NCI-H2107 (cell line): Measurements from ENCODE around the gene AP1S1.
"Not testable (repeated sequence)": the region's sequence is repeated elsewhere in the genome, so short reads cannot be mapped to it uniquely, and the experiment has no call there.

ENCODE experiments used
- DNase-seq: peaks from one replicate; lab custom pipeline; 2025; lab: John Stamatoyannopoulos, UW

The AP1S1 gene

DNA sequence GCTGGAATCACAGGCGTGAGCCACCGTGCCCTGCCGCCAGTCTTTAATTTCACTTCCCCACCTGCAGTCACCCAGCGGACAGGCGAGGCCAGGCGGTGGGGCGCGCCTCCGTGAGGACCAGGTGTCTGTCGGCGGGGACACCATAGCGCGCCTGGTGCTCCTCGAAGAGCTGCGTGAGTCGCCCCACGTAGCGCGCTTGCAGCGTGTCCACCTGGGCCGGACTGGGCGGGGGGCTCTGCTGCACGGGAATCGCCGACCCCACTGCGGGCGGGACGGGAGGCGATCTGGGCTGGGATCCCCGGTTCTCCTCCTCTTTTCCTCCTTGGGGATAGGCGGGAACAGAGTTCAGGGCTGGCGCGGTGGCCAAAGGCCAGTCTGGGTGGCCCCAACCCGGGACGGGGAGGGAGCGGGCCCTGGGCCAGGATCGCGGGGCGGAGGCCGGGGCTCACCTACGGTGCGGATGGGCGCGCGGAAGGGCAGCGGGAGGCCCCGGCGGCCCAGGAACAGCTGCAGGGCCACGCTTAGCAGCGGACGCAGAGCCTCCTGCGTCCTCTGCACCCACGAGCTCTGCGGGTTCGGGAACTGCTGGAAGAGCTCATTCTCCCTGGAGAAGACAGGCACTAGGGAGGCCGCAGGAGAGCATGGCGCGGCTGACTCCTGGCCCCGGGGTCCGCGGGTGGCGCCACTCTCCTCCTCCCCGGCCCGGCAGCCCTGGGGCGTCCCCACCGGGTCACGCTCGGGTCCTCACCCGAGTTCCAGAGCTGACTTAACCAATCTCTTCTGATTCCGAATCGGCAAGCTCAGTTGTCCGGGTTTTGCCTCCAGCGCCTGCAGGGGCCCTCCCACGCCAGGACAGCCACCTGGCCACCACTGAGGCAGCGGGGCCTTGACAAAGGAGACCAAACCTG is 47.7 kb downstream of the AP1S1 start:
- no peak for DNase-seq

DNA sequence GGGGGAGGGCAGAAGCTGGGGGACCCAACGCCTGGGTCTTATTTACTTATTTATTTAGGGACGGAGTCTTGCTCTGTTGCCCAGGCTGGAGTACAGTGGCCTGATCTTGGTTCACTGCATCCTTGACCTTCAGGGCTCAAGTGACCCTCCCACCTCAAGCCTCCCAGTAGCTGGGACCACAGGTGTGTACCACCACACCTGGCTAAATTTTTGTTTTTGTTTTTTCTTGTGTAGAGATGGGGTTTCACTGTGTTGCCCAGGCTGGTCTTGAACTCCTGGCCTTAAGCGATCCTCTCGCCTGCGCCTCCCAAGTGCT is 48.3 kb downstream of the AP1S1 start:
- DNase-seq: no peak

DNA sequence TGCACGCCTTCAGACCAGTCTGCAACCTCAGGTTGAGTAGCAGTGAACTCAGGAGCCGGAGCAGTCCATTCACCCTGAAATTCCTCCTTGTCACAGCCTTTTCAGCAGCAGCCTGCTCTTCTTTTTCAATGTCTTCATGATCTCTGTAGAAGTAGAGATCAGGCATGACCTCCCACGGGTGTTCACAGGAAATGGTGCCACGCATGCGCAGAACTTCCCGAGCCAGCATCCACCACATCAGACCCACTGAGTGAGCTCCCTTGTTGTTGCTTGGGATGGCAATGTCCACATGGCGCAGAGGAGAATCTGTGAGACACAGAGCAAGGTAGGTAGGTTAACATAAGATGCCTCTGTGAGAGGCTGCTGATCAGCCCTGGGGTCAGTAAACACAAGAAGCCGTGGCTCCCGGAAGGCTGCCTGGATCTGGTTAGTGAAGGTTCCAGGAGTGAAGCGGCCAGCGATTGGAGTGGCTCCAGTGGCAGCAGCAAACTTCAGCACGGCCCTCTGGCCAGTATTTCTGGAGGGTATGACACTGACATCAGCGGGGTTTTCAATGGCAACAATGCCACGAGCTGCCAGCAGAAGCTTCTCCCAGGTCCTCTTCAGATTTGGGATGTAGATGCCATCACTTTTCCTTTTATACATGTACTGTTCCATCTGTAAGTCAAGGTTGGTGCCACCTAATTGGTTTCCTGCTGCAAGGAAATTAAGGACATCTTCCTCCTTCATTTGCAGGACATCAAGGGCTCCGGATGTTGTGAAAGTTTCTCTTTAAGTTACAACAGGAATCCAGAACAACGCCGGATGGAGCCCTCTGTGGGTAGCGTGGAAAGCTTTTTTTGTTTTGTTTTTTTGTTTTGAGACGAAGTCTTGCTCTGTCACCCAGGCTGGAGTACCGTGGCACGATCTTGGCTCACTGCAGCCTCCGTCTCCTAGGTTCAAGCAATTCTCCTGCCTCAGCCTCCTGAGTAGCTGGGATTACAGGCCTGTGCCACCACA is 49.8 kb downstream of the AP1S1 start:
- not testable (repeated sequence) for DNase-seq

DNA sequence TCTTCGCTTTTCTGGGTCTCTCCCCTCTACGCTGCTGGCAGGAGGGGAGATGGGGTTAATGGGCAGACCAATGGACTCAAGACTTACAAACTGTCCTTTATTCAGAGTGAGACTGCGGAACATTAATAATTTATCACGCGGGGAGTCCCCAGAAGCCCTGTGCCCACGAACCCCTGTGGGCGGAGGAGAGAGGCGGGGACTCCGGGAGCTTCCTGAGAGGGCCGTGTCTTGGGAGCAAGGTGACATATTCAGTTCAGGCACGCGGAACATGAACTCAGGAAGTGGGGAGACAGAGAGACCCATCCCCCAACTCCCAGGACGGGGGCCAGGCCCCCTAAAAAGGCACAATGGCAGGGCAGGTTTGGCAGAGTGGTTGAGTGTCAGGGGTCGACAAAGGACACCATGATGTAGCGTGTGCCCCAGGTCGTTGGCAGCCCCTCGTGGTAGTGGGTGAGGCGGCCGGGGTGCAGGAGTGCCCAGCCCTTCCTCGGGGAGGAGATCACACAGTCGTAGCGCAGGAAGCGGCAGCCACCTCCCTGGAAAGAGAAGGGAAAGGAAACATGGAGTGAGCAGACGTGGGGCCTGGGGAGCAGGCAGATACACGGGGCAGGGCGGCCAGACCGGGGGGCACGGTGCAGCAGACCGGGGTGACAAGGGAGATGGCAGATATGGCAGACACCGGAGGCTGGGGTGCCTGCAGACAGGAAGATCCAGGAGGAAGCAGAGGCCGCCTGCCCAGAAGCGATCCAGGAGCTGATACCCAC is 51.8 kb downstream of the AP1S1 start:
- DNase-seq: no peak

DNA sequence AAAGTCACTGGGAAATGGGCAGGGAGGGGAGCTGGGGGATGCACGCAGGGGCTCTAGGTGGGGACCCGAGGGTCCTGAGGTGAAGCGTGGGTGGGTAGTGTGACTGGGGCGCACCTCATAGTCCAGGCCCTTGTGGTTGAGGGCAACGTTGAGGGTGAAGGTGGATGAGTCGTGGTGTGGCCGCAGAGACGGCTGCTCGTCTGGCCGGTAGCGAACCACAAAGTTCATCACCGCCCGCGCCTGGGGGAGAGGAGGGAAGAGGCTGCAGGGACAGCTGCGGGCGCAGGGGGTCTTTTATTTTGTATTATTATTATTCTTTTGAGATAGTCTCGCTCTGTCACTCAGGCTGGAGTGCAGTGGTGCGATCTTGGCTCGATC is 52.4 kb downstream of the AP1S1 start:
- no peak for DNase-seq

DNA sequence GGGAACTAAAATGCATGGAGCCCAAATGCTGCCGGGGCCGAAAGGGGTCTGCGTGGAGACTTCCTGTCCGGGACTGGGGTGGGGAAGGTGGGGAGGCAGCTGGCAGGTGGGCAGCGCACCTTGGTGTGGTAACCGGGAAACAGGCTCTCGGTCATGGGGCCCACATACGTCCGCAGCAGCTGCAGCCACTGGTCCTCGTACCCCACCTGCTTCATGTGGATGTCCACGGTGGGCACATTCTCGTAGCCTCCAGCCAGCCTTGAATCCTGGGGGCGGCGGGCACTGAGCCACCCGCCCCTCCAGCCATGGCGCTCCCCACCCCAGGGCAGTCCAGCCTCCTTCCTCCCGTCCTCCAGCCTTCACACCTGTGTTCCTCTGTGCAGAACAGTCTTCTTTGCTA is 53.2 kb downstream of the AP1S1 start:
- DNase-seq: no peak

DNA sequence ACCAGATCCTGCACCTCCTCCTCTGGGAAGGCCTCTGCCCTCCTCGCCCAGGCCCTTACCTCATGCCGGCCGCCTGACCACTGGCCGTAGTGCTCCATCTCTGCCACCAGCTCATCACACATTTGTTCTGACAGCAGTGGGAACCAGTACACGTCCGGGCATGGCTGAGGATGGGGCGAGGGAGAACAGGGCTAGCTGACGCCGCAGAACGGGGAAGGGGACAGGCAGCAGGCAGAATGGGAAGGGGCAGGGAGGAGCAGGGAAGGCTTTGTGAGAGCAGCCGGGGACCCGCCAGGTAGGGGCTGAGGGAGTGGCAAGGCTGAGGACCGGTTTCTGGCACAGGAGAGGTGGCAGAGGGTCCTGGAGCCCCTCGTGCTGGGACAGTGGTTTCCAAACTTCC is 54.5 kb downstream of the AP1S1 start:
- no peak for DNase-seq

DNA sequence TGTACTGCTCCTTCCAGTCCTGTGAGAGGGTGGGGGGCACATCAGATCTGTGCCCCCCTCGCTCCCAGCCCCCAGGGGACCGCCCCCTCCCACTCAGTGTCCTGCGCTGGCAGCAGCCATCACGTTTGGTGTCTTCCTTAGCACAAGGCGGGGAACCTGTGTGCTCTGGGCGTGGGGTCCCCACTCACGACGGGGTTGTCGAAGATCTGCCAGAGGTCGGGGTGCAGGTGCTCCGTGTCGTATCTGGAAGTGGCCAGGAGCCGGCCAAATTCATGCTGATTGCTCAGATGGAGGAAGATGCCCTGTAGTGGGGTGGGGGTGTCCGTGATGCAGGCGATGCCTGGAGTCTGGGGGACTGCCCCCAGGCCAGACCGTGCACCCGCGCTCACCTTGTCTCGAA is 55.9 kb downstream of the AP1S1 start:
- no peak for DNase-seq
